HG03135 (cell line): ENCODE results near the gene PTPRN2.
"Not testable (repeated sequence)": the region's sequence is repeated elsewhere in the genome, so short reads cannot be mapped to it uniquely, and the experiment has no call there.

Experiments used
- ATAC-seq: cut with Tn5 transposase; IDR thresholded peaks from one replicate; pipeline ENCODE4 v1.9.1; 2021; ENCODE audit warnings: mild to moderate bottlenecking, moderate library complexity; ENCODE audit not compliant: unreplicated experiment

The PTPRN2 gene

GRCh38 chr7:158536871-158537515, 50.6 kb downstream of the PTPRN2 start:
- no peak for ATAC-seq

- no peak for ATAC-seq
Observed at GRCh38 chr7:158535079-158535478, 52.5 kb downstream of the PTPRN2 start.

- no peak for ATAC-seq
Observed at GRCh38 chr7:158534598-158534997, 53.0 kb downstream of the PTPRN2 start.

GRCh38 chr7:158534134-158534515, 53.5 kb downstream of the PTPRN2 start:
- not testable (repeated sequence) for ATAC-seq

- no peak for ATAC-seq
Observed at GRCh38 chr7:158533386-158534133, 54.1 kb downstream of the PTPRN2 start.

- ATAC-seq: no peak
Observed at GRCh38 chr7:158532093-158532627, 55.5 kb downstream of the PTPRN2 start.

GRCh38 chr7:158531661-158532060, 56.0 kb downstream of the PTPRN2 start:
- ATAC-seq: no peak

GRCh38 chr7:158530800-158531609, 56.6 kb downstream of the PTPRN2 start:
- ATAC-seq: no peak

GRCh38 chr7:158529181-158530096, 58.2 kb downstream of the PTPRN2 start:
- ATAC-seq: no peak

- no peak for ATAC-seq
Observed at GRCh38 chr7:158527915-158528502, 59.6 kb downstream of the PTPRN2 start.

- ATAC-seq: no peak
Observed at GRCh38 chr7:158527495-158527894, 60.1 kb downstream of the PTPRN2 start.

- no peak for ATAC-seq
Observed at GRCh38 chr7:158527038-158527437, 60.6 kb downstream of the PTPRN2 start.

GRCh38 chr7:158526531-158526930, 61.1 kb downstream of the PTPRN2 start:
- ATAC-seq: no peak

GRCh38 chr7:158525648-158526484, 61.8 kb downstream of the PTPRN2 start:
- no peak for ATAC-seq

GRCh38 chr7:158524749-158525635, 62.6 kb downstream of the PTPRN2 start:
- ATAC-seq: no peak

- ATAC-seq: not testable (repeated sequence)
Observed at GRCh38 chr7:158524286-158524685, 63.3 kb downstream of the PTPRN2 start.

- not testable (repeated sequence) for ATAC-seq
Observed at GRCh38 chr7:158523877-158524276, 63.7 kb downstream of the PTPRN2 start.
